Activated T-cell treated with anti-CD3 and anti-CD28 coated beads for 4 hours (primary cell): ENCODE data around the gene PPP2R5E.
A peak's percentile ranks its signal among the peaks of the same experiment; 100 is the strongest.

Experiments
- DNase-seq: peaks from one replicate; pipeline ENCODE4 v3.0.0-alpha.2; 2020

PPP2R5E gene

DNA sequence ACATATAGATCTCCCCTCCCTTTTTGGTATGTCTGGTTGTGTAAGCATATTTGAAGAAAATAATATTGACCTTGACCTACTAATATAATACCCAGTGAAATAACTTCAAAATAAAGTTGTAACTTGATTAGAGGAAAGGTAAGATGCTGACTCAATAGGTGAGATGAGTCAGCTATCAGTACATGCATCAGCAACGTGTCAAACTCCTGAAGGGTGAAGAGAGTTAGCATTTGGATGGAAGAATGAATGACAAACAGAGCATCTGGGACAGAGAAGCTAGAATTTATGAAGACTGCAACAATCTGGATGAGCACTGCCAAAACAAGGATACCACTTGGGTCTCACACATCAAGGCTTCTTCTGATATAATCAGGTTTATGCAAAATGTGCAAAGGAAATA lies 74.9 kb downstream of the PPP2R5E start:
- no peak for DNase-seq

DNA sequence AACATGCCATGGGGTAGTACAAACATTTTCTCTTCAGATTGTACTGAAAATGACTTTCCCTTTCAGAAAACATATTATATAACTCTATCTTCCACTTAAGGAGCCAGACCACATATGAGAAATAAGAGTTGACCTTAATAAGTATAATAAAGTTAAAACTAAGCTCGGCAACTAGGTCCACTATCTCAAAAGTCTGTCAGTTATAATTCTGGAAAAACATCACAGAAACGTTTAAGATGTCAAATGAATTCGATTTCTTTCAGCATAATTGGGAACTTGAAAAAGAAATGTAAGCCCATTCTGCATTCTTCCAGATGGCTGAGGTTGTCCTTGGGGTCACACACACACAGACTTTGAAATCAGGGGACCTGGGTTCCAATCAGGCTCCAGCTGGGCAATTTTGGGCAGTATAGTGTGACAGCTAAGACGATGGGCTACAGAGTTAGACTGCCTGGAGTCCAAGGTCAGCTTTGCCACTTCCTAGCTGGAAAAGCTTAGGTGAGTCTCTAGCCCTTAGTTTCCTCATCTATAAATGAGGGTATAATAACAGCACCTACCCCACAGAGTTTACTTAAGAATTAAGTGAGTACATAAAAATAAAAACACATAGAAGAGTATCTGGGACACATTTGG lies 75.6 kb downstream of the PPP2R5E start:
- DNase-seq: no peak

DNA sequence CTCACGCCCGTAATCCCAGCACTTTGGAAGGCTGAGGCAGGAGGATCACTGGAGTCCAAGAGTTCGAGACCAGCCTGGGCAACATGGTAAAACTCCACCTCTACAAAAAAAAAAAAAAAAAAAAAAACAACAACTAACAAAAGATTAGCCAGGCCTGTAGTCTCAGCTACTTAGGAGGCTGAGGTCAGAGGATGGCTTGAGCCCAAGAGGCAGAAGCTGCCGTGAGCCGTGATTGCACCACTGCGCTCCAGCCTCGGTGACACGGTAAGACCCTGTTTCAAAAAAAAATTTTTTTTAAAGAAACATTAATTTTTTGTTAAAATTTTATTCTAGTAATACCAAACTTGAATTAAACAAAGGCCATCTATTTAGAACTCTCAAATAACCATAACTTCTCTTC lies 77.8 kb downstream of the PPP2R5E start:
- no peak for DNase-seq

DNA sequence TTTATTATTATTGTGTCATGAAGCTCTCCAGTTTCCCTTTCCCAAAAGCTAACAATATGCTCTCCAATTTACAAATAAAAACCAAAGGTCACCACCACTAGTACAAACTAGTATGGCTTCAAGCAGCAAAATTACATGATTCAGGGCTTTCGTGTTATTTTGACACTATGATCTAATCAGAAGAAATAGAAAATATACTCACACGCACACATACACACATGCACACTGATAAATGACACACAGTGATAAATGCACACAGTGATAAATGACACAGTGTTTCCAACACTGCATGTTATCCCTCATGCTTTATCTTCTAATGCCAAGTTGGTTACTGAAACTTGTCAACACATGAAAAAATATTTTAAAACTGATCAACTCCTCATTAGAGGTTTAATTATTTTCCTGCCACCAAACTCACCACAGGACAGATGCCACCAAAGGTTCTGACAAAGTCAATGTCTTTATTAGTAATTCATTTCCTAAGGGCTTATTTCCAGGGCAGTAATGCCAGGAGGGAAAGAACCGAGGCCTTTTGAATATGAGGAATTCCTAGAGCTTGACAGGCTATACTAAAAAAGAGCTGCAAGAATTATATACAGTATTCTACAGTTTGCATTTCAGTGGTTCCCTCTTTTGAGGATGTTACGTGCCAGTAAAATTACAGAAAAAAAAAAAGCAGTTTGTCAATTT lies 82.4 kb downstream of the PPP2R5E start:
- DNase-seq: no peak

DNA sequence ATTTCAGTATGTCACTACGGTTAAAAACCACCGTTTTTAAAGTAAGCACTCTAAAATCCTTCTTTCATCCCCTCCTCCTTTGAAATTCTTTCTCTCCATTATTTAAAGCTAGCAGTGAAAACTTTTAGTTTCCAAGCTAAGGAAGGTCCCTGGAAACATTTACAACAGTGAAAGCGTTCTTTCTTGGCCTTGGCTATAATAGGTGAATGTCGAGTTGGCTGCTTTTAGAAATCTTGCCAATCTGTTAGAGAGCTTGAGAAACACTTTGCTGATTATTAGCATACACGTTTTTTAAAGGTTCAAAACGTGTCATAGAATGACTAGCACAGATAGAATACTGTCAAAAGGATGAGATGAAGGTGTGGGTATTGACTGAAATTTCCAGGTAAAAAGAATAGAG lies 83.4 kb downstream of the PPP2R5E start:
- no peak for DNase-seq

DNA sequence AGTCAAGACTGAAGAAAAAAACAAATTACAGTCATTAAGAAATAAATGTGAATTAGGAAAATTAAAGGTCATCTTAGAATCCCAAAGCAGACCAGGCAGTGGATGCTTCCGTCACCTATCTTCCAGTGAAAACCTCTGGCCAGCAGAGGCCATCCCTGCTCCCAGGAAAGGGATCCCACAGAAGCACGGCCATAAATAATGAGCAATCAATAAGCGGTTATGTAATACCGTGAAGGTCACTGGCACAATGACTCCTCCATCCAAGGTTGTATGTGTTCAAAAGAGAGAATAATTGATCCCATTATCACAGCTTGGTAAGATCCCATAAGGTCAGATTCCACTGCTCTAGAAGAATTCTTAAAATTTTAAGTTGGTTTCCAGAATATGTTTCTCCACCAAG lies 85.7 kb downstream of the PPP2R5E start:
- no peak for DNase-seq

DNA sequence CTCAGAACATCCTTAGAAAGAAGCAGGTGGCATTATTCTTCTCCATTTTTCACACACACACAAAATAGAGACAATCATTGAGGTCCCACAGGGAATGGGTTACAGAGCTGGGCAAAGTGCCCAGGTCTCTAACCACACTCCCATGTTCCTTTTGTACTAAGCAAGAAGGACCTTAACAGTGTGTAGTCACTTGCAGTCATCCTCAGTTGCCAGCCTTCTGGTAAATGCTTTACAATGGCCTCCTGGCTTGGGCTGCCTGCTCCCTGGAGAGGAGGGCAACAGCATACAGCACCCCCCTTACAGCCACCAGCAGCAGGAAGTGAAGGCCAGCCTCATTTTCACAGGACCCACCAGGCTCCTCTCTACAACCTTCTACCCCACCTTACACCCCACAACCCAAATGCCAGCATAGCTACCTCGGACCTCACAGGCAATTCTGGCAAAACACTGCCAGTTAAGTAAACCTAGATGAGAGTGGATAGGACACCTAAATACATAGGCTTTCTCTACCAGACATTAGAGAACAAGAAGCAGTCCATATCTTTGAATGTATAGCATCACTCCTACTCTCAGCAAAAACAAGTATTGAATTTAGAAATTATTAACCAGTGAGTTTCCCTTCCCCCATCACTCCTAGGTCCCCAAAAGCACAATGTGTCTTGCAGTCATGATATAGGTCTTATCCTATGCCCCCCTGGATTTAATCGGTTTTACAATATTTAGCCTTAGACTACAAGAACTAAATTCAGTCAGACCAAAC lies 88.1 kb downstream of the PPP2R5E start:
- DNase-seq: no peak

DNA sequence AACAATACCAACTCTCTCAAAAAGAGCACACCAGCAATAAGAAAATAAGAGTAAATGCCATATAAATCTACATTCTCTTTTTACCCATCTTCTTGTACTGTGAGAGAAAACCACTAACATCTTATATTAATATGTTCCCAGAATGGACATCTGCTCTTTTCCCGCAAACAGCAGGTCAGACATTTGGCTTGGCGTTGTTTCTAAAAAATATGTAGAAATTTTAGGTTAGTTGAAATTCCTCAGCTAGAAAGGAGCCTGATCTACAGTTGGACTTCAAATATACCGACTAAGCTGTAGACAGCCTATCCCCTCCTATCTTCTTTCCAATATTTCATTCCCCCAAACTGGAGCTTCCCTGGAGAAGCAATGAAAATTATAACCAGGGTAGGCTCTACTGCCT lies 88.7 kb downstream of the PPP2R5E start:
- DNase-seq: no peak

DNA sequence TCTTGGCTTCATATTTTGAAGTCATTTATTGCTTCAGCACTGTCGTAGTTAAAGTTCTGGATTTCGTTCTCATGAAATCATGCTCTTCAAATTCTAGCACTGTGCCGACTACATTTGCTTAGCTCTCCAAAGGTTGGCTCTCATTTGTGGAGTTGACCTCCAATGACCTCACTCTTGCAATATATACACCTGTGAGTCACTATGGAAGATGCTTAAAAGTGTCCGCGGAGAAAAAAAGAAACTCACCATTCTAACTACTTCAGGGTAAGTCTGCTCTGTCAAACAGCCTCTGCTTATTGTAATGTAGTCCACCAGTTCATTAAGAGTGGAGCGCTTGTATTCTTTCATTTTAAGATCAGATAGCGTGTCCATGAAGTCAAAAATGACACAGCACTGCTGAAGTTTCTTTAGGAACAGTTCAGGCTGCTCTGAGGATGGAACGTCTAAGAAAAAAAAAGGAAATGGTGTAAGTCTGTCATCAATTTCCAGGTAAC lies 89.7 kb downstream of the PPP2R5E start:
- no peak for DNase-seq

DNA sequence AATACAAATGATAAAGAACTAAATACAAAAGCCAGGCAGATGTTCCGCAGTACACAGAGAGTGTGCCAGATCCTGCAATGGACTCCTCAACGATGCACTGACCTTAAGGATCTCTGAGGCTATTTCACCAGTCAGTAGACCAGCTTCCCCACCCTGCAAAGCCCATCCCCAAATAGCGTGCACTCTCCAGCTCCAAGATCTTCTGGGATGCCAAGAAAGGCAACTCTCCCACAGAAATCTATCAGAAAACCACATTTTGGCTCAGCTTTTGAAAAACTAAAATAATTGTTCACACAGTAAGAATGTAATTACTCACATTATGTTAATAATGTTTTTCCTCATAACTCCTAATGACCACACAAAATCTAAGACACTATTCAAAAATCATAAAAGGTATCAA lies 90.4 kb downstream of the PPP2R5E start:
- DNase-seq: no peak

DNA sequence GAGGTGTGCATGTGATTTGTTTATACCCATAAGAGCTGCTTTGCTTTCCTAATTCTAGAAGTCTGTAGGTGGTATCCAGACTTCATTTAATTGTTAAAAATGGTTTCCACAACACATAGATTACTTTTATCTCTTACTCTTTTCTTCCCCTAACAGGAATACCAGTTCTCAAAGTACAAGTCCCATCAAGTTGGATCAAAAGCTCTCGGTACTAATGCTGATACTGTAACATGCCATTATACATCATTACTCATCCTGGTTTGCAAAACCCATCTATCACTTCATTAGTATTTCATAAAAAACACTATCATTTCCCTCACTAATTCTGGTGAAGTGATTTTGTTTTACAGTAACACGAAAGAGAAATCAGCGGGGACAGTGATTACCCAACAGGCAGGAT lies 94.3 kb downstream of the PPP2R5E start:
- DNase-seq: no peak

DNA sequence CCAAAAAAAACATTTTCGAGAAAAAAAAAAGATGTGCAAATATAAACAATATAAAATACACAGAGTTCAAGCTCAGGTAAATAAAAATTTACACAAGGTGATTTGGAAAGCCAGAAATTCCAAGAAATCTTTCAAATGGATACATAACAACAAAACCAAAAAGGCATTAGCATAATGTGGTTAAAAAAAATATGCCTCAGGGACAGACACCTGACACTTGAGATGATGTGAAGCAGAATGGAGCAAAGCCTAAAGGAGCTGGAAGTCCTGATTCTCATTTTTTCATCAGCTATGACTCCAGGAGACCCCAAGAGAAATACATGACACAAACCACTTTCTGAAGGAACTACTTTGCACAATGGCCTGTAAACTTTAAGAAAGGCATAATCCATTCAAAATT lies 98.6 kb downstream of the PPP2R5E start:
- no peak for DNase-seq

DNA sequence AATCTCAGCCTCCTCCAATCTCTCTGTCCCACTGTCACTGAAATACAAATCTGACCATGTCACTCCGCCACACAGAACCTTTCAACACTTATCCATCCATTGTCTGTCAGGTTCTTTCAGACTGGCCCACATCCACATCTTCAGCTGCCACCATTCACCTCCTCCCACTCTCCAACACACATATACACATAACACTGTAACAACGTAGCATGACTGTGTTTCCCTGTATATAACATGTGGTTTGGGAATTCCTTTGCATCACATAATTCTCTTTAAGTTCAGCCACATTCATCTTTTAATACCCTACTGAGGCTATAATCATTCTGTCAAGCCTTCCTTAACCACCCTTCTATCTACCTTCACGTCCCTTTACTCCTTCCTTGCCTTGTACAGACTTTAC lies 99.2 kb downstream of the PPP2R5E start:
- DNase-seq: no peak

DNA sequence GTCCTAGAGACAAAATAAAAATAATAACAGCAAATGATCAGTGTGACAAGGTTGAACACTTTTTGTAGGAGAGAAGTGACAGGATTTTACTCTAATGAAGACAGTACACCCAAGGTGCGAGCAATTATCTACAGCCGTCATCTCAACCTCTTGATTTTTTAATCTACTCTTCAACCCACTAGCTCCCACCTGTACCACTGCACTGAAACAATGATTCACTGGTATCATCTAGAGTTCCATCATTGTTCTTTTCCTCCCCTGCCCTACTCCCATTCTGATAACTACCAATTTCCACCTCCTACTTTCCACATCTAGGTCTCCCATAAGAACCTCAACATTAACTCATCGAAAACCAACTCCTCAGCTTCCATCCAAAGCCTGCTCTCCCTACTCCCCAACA lies 99.8 kb downstream of the PPP2R5E start:
- no peak for DNase-seq

DNA sequence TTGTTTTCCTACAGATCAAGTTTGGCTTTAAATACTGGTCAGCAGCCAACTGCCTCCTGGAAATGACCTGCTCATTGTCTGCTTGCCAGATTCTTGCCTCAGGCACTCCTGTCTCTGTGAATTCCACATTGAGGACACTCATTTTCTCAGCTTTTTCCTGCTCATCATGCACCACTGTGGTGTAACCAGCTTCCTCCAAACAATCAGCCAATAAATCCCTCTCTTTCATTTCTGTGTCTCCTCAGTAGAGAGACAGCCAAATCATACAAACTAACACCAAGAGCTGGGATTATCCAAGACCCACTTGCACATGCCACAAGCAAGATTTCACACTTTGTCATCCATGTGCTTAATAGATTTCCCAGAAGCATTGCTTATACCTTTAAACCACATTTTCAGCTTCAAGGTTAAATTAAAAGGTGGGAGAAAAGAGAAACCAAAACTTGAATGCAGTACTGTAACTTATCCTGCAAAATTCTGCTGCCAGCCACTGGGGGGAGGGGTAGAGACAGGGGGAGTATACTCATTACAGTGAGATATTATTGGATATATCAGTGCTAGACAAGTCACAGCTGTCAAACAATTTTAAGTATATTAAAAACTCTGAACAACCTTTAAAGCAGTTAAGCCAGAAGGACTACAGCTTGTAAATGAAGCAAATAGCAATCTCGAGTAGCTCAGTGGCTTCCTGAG lies 105.0 kb downstream of the PPP2R5E start:
- peak; percentile 10 for DNase-seq

DNA sequence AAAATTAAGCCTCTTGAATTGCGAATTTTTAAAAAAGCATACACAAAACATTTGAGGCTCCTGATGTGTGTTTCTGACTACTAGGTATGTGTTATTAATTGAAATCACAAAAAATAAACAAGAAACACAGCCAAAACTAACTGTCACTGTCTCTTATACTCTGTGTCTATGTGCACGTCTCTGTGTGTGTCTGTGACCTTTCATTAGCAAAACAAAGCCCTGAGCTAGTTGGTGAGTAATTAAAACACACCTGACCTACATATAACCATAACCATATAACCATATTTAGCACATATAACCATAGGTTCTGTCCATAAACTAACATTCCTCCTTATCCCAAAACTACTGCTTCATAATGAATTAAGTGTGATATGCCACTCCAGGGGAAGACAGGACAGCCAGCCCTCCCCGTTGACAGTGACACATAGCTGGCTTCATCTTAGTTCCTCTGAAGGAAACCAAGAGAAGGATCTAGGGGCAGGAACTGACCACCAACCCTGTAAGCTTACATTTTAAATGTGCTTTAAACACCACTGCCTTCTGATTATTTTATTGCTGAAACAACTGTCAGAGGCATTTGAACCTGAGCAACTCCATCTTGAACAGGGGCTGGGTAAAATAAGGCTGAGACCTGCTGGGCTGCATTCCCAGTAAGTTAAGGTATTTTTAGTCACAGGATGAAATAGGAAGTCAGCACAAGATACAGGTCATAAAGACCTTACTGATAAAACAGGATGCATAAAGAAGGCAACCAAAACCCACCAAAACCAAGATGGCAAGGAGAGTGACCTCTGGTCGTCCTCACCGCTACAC lies 106.7 kb downstream of the PPP2R5E start:
- no peak for DNase-seq

DNA sequence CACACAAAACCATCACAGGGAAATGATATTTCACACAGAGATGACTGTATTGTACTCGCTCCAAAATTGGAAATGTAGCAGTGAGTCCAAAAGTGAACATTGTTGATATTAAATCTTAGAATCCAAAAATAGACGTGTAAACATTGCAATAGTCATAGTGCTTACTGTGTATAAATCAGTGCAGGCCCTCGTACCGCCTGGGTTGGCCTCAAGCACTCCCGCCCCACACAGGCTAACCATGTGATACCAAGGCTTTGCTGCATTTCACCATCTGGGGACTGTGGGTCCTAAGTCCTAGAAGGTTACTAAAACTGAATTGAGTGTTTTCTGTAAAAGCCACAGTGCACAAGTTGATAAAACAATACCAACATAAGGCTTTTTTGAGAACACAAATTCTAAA lies 107.3 kb downstream of the PPP2R5E start:
- no peak for DNase-seq

DNA sequence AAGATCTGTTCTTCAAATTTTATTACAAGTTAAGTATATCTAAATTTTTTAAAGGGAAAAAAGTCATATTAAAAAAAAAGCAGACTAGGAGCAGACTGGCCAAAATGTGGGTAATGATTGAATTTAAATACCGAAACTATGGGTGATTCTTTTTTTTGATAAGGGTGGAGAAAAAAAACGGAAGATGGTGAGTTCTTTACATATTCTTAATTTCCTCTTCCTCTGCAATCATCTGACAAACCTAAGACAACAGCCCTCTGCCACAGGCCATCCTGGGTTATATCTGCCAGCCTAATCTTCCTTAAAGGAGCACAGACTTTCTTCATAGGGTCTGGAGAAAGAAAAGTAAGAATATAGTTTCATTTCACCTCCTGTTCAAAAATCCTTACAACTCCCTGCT lies 108.0 kb downstream of the PPP2R5E start:
- DNase-seq: no peak

DNA sequence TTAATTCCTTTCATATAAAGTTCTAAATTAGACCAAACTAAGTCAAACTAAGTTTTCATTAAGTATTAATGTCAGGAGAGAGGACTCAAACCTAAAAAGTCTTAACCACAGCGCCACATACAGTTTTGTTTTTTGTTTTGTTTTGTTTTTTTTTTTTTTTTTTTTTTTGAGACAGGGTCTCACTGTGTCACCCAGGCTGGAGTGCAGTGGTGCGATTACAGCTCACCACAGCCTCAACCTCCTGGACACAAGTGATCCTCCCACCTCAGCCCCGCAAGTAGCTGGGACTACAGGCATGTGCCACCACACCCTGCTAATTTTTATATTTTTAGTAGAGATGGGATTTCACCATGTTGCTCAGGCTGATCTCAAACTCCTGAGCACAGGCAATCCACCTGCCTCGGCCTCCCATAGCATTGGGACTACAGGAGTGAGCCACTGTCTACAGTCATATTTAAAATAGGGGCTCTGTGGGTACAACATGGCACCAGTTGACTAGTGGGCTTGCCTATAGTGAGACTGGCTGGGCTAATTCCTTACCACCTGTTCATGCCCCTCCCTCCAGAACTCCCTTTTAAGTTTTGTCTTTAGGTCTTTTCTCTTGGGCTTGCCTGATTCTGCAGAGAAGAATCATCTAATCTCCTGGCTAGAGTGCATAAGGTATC lies 110.2 kb downstream of the PPP2R5E start:
- no peak for DNase-seq

DNA sequence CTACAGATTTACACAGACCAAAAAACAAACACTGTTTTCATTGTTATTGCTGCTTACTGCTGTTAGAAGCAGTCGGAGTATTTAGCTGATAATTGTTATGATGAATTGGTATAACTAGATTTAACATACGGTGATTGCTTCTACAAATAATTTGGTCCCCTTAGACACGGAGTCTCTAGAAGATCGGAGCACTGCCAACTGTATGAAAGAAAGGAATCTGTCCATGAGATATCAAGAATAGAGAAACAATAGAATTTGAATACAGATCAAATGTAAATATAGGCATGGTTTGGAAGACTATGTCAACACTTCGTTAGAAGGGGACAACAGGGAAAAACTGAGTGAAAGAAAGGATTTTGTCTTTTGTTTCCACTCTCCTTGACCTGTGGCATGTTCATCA lies 110.9 kb downstream of the PPP2R5E start:
- DNase-seq: no peak

DNA sequence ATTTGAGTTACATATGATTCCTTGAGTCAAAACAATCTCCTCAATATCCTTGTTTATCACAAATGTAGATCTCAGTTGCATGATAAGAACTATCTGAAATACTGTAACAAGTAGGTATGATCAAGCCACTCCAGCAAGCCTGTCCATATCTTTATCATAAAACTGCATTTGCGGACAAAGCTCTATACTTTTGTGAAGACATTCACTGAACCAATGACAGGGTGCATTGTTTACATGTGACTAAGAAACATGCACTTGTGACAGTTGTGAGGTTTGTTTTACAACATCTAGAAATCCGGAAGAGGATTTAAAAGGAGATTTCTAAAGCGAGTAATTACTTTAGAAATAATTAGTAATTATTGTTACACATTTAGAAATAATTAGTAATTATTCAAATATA lies 111.7 kb downstream of the PPP2R5E start:
- no peak for DNase-seq

DNA sequence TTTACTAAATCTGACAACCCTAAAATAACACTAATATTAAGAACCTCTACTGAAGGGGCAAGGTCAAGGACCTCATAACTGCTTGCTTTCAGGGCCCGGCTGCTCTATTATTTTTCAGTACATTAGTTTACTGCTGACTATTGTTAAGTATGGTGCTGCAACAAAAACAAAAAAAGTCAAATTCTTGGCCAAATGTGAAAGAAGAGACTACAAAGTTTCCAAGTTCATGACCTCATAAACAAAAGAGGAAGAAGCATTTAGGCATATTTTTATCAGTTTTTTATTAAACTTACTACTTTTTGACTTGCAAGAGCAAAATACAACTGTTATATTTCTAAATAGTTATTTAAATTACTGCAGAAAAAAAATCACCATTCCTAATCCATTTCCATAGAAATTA lies 114.7 kb downstream of the PPP2R5E start:
- DNase-seq: no peak
